ENCODE data around the gene CNTN1.

The CNTN1 gene

GRCh38 chr12:41053046-41053445 is 360.8 kb downstream of the CNTN1 start:
- TF ChIP-seq CTCF (IDR thresholded peaks at IDR 0.05; ENCODE audit: borderline replicate concordance, control extremely low read depth, extremely low read depth, insufficient read depth, missing control alignments), result no peak
- DNase-seq (ENCODE audit: low spot score), result no peak
- in situ Hi-C loops (cut with MboI; ENCODE audit: low sequenced_read_pairs, unreplicated experiment), result no loop called here

GRCh38 chr12:41055875-41056577 is 363.8 kb downstream of the CNTN1 start:
- DNase-seq (ENCODE audit: low spot score), result no peak
- no peak for TF ChIP-seq CTCF (IDR thresholded peaks at IDR 0.05; ENCODE audit: borderline replicate concordance, control extremely low read depth, extremely low read depth, insufficient read depth, missing control alignments)
- in situ Hi-C loops (cut with MboI; ENCODE audit: low sequenced_read_pairs, unreplicated experiment), result no loop called here

GRCh38 chr12:41058266-41058665 is 366.0 kb downstream of the CNTN1 start:
- TF ChIP-seq CTCF (IDR thresholded peaks at IDR 0.05; ENCODE audit: borderline replicate concordance, control extremely low read depth, extremely low read depth, insufficient read depth, missing control alignments), result no peak
- no peak for DNase-seq (ENCODE audit: low spot score)
- in situ Hi-C loops (cut with MboI; ENCODE audit: low sequenced_read_pairs, unreplicated experiment), result no loop called here

GRCh38 chr12:41061192-41061591 is 369.0 kb downstream of the CNTN1 start:
- in situ Hi-C loops (cut with MboI; ENCODE audit: low sequenced_read_pairs, unreplicated experiment), result no loop called here
- no peak for DNase-seq (ENCODE audit: low spot score)
- no peak for TF ChIP-seq CTCF (IDR thresholded peaks at IDR 0.05; ENCODE audit: borderline replicate concordance, control extremely low read depth, extremely low read depth, insufficient read depth, missing control alignments)

- TF ChIP-seq CTCF (IDR thresholded peaks at IDR 0.05; ENCODE audit: borderline replicate concordance, control extremely low read depth, extremely low read depth, insufficient read depth, missing control alignments), result no peak
- in situ Hi-C loops (cut with MboI; ENCODE audit: low sequenced_read_pairs, unreplicated experiment), result no loop called here
- DNase-seq (ENCODE audit: low spot score), result no peak
Observed at GRCh38 chr12:41064411-41064810, 372.2 kb downstream of the CNTN1 start.

- no peak for DNase-seq (ENCODE audit: low spot score)
- in situ Hi-C loops (cut with MboI; ENCODE audit: low sequenced_read_pairs, unreplicated experiment), result no loop called here
- TF ChIP-seq CTCF (IDR thresholded peaks at IDR 0.05; ENCODE audit: borderline replicate concordance, control extremely low read depth, extremely low read depth, insufficient read depth, missing control alignments), result no peak
Observed at GRCh38 chr12:41067941-41068645, 375.9 kb downstream of the CNTN1 start.

Measured in GM13976 (cell line).